ENCODE data around the gene RNF19B.
"Not testable (repeated sequence)": the region's sequence is repeated elsewhere in the genome, so short reads cannot be mapped to it uniquely, and the experiment has no call there.

The RNF19B gene

GRCh38 chr1:32931760-32932159, 32.8 kb downstream of the RNF19B start:
- no peak for DNase-seq (ENCODE audit: low read depth in 2 of 2)

- DNase-seq (ENCODE audit: low read depth in 2 of 2) = no peak
Observed at GRCh38 chr1:32929366-32929765, 35.2 kb downstream of the RNF19B start.

GRCh38 chr1:32928715-32929114, 35.9 kb downstream of the RNF19B start:
- no peak for DNase-seq (ENCODE audit: low read depth in 2 of 2)

GRCh38 chr1:32928285-32928684, 36.3 kb downstream of the RNF19B start:
- DNase-seq (ENCODE audit: low read depth in 2 of 2) = no peak

GRCh38 chr1:32927441-32927840, 37.2 kb downstream of the RNF19B start:
- no peak for DNase-seq (ENCODE audit: low read depth in 2 of 2)

GRCh38 chr1:32926562-32926961, 38.0 kb downstream of the RNF19B start:
- DNase-seq (ENCODE audit: low read depth in 2 of 2) = no peak

GRCh38 chr1:32925403-32926162, 39.0 kb downstream of the RNF19B start:
- no peak for DNase-seq (ENCODE audit: low read depth in 2 of 2)

GRCh38 chr1:32924881-32925344, 39.7 kb downstream of the RNF19B start:
- DNase-seq (ENCODE audit: low read depth in 2 of 2) = no peak

- no peak for DNase-seq (ENCODE audit: low read depth in 2 of 2)
Observed at GRCh38 chr1:32920833-32921232, 43.8 kb downstream of the RNF19B start.

- no peak for DNase-seq (ENCODE audit: low read depth in 2 of 2)
Observed at GRCh38 chr1:32919811-32920733, 44.5 kb downstream of the RNF19B start.

GRCh38 chr1:32918179-32918578, 46.4 kb downstream of the RNF19B start:
- DNase-seq (ENCODE audit: low read depth in 2 of 2) = no peak

GRCh38 chr1:32917521-32917920, 47.1 kb downstream of the RNF19B start:
- no peak for DNase-seq (ENCODE audit: low read depth in 2 of 2)

- no peak for DNase-seq (ENCODE audit: low read depth in 2 of 2)
Observed at GRCh38 chr1:32915766-32916706, 48.6 kb downstream of the RNF19B start.

GRCh38 chr1:32910319-32910718, 54.3 kb downstream of the RNF19B start:
- no peak for DNase-seq (ENCODE audit: low read depth in 2 of 2)

- DNase-seq (ENCODE audit: low read depth in 2 of 2) = no peak
Observed at GRCh38 chr1:32907435-32907834, 57.2 kb downstream of the RNF19B start.

- no peak for DNase-seq (ENCODE audit: low read depth in 2 of 2)
Observed at GRCh38 chr1:32906654-32907053, 58.0 kb downstream of the RNF19B start.

- not testable (repeated sequence) for DNase-seq (ENCODE audit: low read depth in 2 of 2)
Observed at GRCh38 chr1:32905588-32905987, 59.0 kb downstream of the RNF19B start.

- DNase-seq (ENCODE audit: low read depth in 2 of 2) = no peak
Observed at GRCh38 chr1:32904797-32905196, 59.8 kb downstream of the RNF19B start.

GRCh38 chr1:32903991-32904785, 60.4 kb downstream of the RNF19B start:
- no peak for DNase-seq (ENCODE audit: low read depth in 2 of 2)

- no peak for DNase-seq (ENCODE audit: low read depth in 2 of 2)
Observed at GRCh38 chr1:32902535-32902920, 62.1 kb downstream of the RNF19B start.
